Keratinocyte (primary cell): ENCODE data around the gene TDRD3. TPM values are rescaled to one million over a fixed set of nuclear protein-coding genes. Genes with fewer than 3 reads are reported as not detected.

Experiments used
- DNase-seq: peaks from one replicate; pipeline ENCODE4 v3.0.0-alpha.2; 2011; ENCODE audit warnings: low read depth, missing footprints, low spot score
- FAIRE-seq: peaks from 2 replicates; lab custom pipeline; 2011; peaks lifted over from hg19 to GRCh38; lab: Jason Lieb, UNC
- H2AFZ ChIP-seq: 2 replicates; pipeline ENCODE4 v1.6.0; 2012; ENCODE audit warnings: low read length, control low read depth, inconsistent platforms; ENCODE audit not compliant: control insufficient read depth
- H3K27ac ChIP-seq: 2 replicates; pipeline ENCODE4 v1.5.1; 2011; ENCODE audit warnings: low read length; ENCODE audit not compliant: control insufficient read depth, insufficient read depth
- H3K27me3 ChIP-seq: 3 replicates; pipeline ENCODE4 v1.6.0; 2011; ENCODE audit warnings: low read length; ENCODE audit not compliant: control insufficient read depth, insufficient read depth; ENCODE audit errors: extremely low read depth
- H3K36me3 ChIP-seq, 2 experiments: 2 replicates in 1 of 2; 3 replicates in 1 of 2; pipeline ENCODE4 v1.5.1; 2011; ENCODE audit warnings: low read length in 2 of 2, mild to moderate bottlenecking in 1 of 2; ENCODE audit not compliant: control insufficient read depth in 2 of 2, insufficient read depth in 2 of 2; ENCODE audit errors: extremely low read depth in 1 of 2
- H3K4me1 ChIP-seq: 3 replicates; pipeline ENCODE4 v1.5.1; 2011; ENCODE audit warnings: low read length; ENCODE audit not compliant: control insufficient read depth, insufficient read depth; ENCODE audit errors: extremely low read depth
- H3K4me2 ChIP-seq: 3 replicates; pipeline ENCODE4 v1.6.0; 2011; ENCODE audit warnings: low read depth, low read length; ENCODE audit not compliant: control insufficient read depth, insufficient read depth; ENCODE audit errors: extremely low read depth
- H3K4me3 ChIP-seq, 3 experiments: fragments of 200-600 bp in 1 of 3; sonication (generic) in 1 of 3; 2 replicates in 2 of 3; 3 replicates in 1 of 3; pipeline ENCODE4 v1.5.1; 2011 to 2016; ENCODE audit warnings: low read length in 3 of 3, mild to moderate bottlenecking in 3 of 3, control low read depth in 2 of 3, inconsistent platforms in 1 of 3, low read depth in 1 of 3, mixed read lengths in 1 of 3, mixed run types in 1 of 3, moderate library complexity in 1 of 3; ENCODE audit not compliant: control insufficient read depth in 2 of 3, insufficient read depth in 2 of 3; ENCODE audit errors: extremely low read depth in 1 of 3
- H3K79me2 ChIP-seq: 2 replicates; pipeline ENCODE4 v1.6.0; 2012; ENCODE audit warnings: low read length; ENCODE audit not compliant: control insufficient read depth, insufficient read depth
- H3K9ac ChIP-seq: 3 replicates; pipeline ENCODE4 v1.6.0; 2011; ENCODE audit warnings: low read length; ENCODE audit not compliant: control insufficient read depth, insufficient read depth; ENCODE audit errors: extremely low read depth
- H3K9me1 ChIP-seq: 3 replicates; pipeline ENCODE4 v1.6.0; 2011; ENCODE audit warnings: low read length; ENCODE audit not compliant: control insufficient read depth, insufficient read depth; ENCODE audit errors: extremely low read depth
- H3K9me3 ChIP-seq: 2 replicates; pipeline ENCODE4 v1.5.1; 2012; ENCODE audit warnings: low read depth, low read length; ENCODE audit not compliant: control insufficient read depth
- H4K20me1 ChIP-seq: 3 replicates; pipeline ENCODE4 v1.6.0; 2011; ENCODE audit warnings: low read length; ENCODE audit not compliant: control insufficient read depth, insufficient read depth; ENCODE audit errors: extremely low read depth
- EZH2 ChIP-seq: IDR thresholded peaks from one replicate; pipeline ENCODE4 v1.6.1; 2012; ENCODE audit warnings: inconsistent platforms, mild to moderate bottlenecking, low read length, moderate library complexity
- dilution Hi-C: fragments of 300-500 bp; cut with MboI; formaldehyde crosslinking; loops from one replicate; pipeline ENCODE4 v1.7.0; 2020; ENCODE audit warnings: low sequenced_read_pairs; ENCODE audit not compliant: extremely low pct_ligation_motif_present
- polyA plus RNA-seq, 5 experiments: library from polyadenylated mRNA; depleted of rRNA in 3 of 5; stranded (reverse) in 3 of 5; stranded (forward) in 1 of 5; unstranded in 1 of 5; fragments of >200 nt; gene quantifications; 1 replicate in 1 of 5; 2 replicates in 3 of 5; 3 replicates in 1 of 5; pipeline versions ENCODE4 v1.2.1 to v1.2.3, GENCODE V29; 2011 to 2012; ENCODE audit warnings: missing spikeins in 2 of 5, low read depth in 1 of 5, low replicate concordance in 1 of 5
- TF ChIP-seq, protein P1 (sequence below), 3 experiments: IDR thresholded peaks in 1 of 3; conservative IDR thresholded peaks in 1 of 3; optimal IDR thresholded peaks in 1 of 3; 2 replicates in 2 of 3; 3 replicates in 1 of 3; pipeline versions ENCODE3 to v1.5.1; 2011; ENCODE audit warnings: low read length in 3 of 3, mild to moderate bottlenecking in 3 of 3, moderate library complexity in 2 of 3, control low read depth in 1 of 3, inconsistent platforms in 1 of 3; ENCODE audit not compliant: insufficient read depth in 2 of 3; ENCODE audit errors: extremely low read depth in 1 of 3

Gene TDRD3
- polyA plus RNA-seq, 1 donor (not counting 4 experiments of a cell fraction or from before 2014, with no cell fraction given) = 10.7 TPM

DNA sequence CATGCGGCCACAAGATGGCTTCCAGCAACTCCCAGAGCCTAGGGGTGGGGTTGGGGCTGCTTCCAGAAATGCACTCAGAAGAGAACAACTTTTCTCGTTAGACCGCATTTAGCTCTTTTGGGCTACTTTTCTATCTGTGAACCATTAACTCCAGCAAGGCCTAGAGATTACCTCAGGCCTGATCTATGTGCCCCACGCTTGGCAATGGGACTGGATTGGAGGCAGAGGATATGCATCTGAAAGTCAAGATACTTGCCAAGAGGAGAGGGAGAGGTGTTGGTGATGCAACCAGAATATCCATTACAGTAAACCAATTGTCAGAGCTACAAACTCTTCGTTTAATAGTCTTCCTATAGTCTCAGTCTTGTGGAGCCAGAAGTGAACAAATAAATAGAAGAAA is 177.7 kb downstream of the TDRD3 start:
- H3K9me3 ChIP-seq = no peaks in the 10 kb centered on the region
- no peak overlapping the region for H2AFZ ChIP-seq
- no peak overlapping the region for H3K9ac ChIP-seq
- H3K27me3 ChIP-seq = no peaks in the 10 kb centered on the region
- H3K36me3 ChIP-seq = no peaks in the 10 kb centered on the region
- dilution Hi-C loops = no loop called here
- H4K20me1 ChIP-seq = no peaks in the 10 kb centered on the region
- DNase-seq (no peak), FAIRE-seq (no peak)
- no peaks in the 10 kb centered on the region for H3K4me1 ChIP-seq
- H3K9me1 ChIP-seq = no peaks in the 10 kb centered on the region
- no peak for TF ChIP-seq EZH2
- TF ChIP-seq, protein P1, sequence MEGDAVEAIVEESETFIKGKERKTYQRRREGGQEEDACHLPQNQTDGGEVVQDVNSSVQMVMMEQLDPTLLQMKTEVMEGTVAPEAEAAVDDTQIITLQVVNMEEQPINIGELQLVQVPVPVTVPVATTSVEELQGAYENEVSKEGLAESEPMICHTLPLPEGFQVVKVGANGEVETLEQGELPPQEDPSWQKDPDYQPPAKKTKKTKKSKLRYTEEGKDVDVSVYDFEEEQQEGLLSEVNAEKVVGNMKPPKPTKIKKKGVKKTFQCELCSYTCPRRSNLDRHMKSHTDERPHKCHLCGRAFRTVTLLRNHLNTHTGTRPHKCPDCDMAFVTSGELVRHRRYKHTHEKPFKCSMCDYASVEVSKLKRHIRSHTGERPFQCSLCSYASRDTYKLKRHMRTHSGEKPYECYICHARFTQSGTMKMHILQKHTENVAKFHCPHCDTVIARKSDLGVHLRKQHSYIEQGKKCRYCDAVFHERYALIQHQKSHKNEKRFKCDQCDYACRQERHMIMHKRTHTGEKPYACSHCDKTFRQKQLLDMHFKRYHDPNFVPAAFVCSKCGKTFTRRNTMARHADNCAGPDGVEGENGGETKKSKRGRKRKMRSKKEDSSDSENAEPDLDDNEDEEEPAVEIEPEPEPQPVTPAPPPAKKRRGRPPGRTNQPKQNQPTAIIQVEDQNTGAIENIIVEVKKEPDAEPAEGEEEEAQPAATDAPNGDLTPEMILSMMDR (optimal IDR thresholded peaks at IDR 0.05 in 1 of 3, IDR thresholded peaks at IDR 0.05 in 1 of 3, conservative IDR thresholded peaks at IDR 0.05 in 1 of 3; ENCODE audit: extremely low read depth in 1 of 3, insufficient read depth in 2 of 3, low read length in 3 of 3) = no peak
- no peak overlapping the region for H3K27ac ChIP-seq
- H3K4me2 ChIP-seq = no peak overlapping the region
- H3K4me3 ChIP-seq = no peak overlapping the region
- H3K79me2 ChIP-seq = no peaks in the 10 kb centered on the region

DNA sequence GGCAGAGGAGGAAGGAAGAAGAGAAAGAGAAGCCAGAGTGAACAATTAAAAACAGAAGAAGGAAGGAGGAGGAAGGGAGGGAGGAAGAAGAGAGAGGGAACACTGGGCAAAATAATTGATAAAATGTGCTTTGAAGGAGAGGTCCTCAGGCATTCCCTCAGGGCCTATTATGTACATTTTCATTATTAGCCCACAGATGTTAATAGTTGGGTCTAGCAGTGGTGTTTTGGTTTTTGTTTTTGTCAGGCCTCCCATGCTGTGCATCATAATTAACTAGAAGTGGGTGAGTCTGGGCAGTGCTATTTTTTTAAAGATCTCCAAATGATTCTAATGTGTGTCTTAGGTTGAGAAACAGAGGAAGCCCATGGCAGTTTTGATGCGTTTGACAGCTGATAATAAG is 178.1 kb downstream of the TDRD3 start:
- no peak overlapping the region for H3K27ac ChIP-seq
- no peaks in the 10 kb centered on the region for H3K27me3 ChIP-seq
- H4K20me1 ChIP-seq = no peaks in the 10 kb centered on the region
- dilution Hi-C loops = no loop called here
- H3K9me1 ChIP-seq = no peaks in the 10 kb centered on the region
- no peaks in the 10 kb centered on the region for H3K79me2 ChIP-seq
- H3K4me3 ChIP-seq = no peak overlapping the region
- H3K9ac ChIP-seq = no peak overlapping the region
- H2AFZ ChIP-seq = no peak overlapping the region
- TF ChIP-seq, protein P1 (optimal IDR thresholded peaks at IDR 0.05 in 1 of 3, IDR thresholded peaks at IDR 0.05 in 1 of 3, conservative IDR thresholded peaks at IDR 0.05 in 1 of 3; ENCODE audit: extremely low read depth in 1 of 3, insufficient read depth in 2 of 3, low read length in 3 of 3) = no peak
- no peak for TF ChIP-seq EZH2
- no peaks in the 10 kb centered on the region for H3K4me1 ChIP-seq
- H3K4me2 ChIP-seq = no peak overlapping the region
- no peaks in the 10 kb centered on the region for H3K9me3 ChIP-seq
- H3K36me3 ChIP-seq = no peaks in the 10 kb centered on the region
- no peak for DNase-seq
- FAIRE-seq = no peak
